HG03025 (cell line): Measurements from ENCODE around the gene PXMP2.

ENCODE experiments used
- ATAC-seq: cut with Tn5 transposase; IDR thresholded peaks from one replicate; pipeline ENCODE4 v1.9.1; 2021; ENCODE audit warnings: mild to moderate bottlenecking, moderate library complexity; ENCODE audit not compliant: unreplicated experiment, low FRiP score

Gene PXMP2

DNA sequence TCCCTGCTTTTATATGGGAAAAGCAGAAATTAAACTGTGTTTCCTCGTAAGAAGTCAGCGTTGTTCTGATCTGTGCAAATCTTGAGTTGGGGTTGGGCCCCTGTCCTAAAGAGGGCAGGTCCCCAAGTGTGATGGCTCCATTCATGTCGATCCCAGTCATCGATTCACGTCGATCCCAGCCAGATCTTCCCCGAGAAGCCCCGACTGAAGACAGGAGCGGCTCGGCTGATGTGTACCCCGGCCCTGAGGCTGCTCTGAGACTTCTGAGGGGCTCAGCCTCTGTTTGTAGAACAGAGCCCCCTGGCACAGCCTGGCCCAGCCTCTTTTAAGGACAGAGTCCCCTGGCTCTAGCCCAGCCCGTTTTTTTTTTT, 32.6 kb downstream of the PXMP2 start:
- no peak for ATAC-seq

- no peak for ATAC-seq
Observed at GRCh38 chr12:132720606-132721345, 33.4 kb downstream of the PXMP2 start.

DNA sequence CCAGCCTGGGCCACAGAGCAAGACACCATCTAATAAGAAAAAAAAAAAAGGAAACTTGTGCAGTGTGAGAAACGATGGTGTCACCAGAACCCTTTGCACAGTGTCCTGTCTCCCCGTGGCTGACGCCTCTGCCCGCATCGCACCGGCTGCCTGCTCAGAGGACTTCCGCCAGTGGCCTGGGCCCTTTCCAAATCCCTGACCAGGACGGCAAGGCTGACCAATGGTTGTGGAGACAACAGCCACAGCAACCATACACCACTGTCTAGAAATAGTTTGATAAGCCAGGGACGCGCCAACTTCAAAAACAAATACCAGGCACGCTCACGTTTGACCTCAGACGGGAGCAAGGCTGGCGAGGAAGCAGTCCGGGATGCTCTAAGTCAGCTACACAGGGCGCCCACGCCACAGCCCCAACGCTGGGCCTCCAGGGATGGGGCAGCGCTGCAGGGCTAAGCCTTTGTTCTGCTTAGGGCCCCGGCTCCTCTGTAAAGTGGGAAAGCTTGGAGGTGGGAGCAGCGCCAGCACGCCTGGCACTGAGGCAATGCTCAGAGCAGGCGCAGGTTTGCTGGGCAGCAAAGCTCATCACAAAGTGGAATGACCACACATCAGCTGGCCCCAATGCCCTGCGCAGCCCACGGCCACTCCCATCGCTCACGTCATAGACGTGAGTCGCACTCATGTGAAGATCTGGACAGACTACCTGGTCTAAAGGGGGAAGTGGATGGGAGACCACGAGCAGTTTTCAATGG, 35.8 kb downstream of the PXMP2 start:
- no peak for ATAC-seq

GRCh38 chr12:132723764-132724140, 36.4 kb downstream of the PXMP2 start:
- no peak for ATAC-seq

DNA sequence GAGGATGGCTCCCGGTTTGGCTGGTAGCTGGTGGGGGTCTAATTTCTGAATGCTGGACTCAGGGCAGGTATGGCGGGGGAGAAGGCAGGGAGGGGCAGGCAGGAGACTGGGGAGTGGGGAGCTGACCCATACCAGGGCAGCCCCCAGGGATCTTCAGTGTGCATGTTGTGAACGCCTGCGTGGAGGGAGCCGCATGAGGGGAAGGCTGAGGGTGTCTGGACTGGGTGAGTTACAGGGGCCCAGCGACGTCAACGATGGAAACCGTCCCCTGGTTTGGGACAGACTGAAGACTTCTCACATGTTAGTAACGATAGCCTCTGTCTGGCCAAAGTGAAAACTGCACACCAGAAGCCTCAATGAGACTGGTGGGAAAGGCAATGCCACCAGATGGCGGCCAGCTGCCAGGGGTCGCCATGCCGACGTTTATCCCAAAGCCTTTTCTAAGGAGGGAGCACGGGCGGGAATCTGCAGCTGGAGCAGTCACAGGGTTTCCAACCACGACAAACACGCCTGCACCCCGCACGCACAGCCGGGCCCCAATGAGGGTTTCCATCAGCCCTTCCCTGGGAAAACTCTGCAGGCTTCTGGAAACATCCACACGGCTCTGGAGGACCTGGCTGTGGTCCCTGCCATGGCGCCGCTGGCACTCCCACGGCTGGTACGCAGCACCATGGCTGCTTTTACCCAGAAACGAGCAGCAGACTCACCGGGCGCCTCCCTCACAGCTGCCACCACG, 37.3 kb downstream of the PXMP2 start:
- ATAC-seq: no peak

DNA sequence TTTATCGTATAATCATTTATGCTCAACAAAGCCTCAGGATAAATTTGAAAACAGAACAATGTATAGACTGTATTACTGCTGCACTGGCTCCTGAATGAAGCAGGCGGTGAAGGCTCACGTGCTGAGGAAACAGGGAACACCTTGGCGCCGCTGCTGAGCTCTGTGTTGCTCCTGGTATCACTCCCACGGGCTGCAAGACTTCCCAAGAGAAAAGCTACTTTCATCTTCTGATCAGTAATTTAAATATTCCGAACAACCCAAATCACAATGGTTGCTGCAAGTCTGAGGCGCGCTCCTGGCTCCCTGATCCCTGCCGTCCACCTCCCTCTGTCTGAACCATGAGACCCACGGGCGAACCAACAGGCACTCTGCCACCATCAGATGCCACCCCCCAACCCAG, 39.0 kb downstream of the PXMP2 start:
- ATAC-seq: no peak

GRCh38 chr12:132727091-132727794, 39.9 kb downstream of the PXMP2 start:
- ATAC-seq: no peak

GRCh38 chr12:132728502-132728901, 41.1 kb downstream of the PXMP2 start:
- ATAC-seq: no peak

DNA sequence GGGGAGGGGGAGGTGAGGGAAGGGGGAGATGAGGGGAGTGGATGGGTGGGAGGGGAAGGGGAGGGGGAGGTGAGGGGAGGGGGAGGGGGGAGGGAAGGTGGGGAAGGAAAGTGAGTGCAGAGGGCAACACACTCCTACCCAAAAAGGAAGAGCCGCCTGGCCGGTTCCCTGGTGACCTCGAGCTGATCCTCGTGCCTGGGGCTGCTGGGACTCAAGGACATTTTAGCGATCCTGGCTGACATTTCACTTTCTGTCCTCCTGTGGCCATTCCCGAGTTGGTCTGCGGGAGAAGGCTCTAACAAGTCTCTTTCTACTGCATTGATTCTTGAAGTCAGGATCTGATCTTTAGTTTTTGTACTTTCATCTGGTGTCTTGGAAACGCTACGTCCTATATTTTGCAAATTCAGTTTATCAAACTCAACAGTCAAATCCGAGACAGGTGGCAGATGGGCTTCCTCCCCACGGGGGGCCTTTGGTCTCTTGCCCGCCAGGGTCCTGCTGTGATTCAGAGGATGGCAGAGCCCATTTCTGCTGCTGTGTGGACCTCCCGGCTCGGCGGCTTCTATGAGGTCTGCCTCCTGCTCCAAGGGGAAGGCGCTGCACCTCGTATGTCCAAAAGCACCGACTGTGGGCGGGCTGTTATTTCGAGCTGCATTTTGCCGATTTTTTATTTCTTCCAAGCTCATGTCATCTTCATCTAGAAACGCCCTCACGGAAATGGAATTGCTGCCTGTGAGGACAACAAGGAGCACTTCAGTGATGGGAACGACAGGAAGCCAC, 42.3 kb downstream of the PXMP2 start:
- ATAC-seq: no peak

DNA sequence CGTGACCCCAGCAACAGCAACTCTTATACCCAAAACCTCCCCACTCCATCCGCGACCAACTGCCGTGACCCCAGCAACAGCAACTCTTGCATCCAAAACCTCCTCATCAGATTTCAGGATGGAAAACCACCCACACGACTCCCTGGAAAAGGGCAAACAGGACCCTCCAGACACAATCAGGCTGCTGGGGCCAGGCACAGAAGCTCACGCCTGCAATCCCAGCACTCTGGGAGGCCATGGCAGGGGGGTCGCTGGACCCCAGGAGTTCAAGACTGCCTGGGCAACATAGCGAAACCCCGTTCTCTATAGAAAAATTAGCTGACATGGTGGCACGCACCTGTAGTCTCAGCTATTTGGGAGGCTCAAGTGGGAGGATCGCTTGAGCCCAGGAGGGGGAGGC, 43.0 kb downstream of the PXMP2 start:
- ATAC-seq: no peak

DNA sequence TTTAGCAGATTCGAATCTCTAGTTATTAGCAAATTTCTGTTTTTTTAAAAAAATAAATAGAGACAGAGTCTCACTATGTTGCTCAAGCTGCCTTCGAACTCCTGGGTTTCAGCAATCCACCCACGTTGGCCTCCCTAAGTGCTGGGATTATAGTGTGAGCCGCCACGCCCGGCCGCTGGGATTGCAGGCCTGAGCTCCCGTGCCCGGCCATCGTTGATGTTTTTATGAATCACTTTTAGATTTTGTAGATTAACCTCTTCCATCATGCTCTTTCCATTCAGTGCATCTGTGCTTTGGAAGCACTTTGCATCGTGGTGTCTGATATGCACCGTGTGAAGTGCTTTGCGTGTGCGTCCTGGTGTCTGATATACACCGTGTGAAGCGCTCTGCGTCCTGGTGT, 44.2 kb downstream of the PXMP2 start:
- no peak for ATAC-seq

DNA sequence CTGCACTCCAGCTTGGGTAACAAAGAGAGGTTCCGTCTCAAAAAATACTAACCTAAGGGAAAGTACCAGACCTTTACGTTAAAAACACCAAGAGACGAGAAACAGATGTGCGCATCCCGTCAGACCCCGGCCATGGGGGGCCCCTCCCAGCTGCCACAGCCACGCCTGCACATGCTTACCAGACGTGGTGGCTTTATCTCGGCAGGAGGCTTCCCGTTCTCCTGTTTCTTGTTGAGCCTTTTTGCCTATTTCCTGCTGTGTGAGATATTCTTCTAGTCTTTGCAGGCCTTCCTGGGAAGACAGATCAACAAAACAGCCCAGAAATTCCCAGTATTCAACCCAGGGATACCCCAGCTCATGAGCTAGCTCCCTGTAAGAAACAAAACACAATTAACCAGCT, 46.8 kb downstream of the PXMP2 start:
- ATAC-seq: no peak

DNA sequence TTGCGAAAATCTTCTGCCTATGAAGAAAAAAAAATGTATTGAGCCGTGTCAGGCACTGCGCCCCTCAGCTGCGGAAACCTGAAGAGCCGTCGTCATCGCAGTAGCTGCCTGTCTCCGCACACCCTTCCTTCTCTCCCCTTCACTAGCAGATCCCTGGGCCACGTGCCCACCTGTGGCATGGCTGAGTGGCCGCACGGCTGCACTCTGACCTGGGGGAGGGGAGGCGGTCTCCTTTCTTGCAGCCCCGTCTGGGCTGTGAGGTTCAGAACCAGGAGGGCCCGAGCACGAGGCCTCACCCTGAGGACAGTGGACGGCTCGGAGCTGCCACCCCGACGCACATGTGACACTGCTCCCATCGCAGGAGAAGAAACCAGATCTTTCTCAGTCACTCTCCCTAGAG, 48.1 kb downstream of the PXMP2 start:
- no peak for ATAC-seq

- ATAC-seq: no peak
Observed at GRCh38 chr12:132736378-132736777, 49.0 kb downstream of the PXMP2 start.

GRCh38 chr12:132736913-132737312, 49.5 kb downstream of the PXMP2 start:
- ATAC-seq: no peak

DNA sequence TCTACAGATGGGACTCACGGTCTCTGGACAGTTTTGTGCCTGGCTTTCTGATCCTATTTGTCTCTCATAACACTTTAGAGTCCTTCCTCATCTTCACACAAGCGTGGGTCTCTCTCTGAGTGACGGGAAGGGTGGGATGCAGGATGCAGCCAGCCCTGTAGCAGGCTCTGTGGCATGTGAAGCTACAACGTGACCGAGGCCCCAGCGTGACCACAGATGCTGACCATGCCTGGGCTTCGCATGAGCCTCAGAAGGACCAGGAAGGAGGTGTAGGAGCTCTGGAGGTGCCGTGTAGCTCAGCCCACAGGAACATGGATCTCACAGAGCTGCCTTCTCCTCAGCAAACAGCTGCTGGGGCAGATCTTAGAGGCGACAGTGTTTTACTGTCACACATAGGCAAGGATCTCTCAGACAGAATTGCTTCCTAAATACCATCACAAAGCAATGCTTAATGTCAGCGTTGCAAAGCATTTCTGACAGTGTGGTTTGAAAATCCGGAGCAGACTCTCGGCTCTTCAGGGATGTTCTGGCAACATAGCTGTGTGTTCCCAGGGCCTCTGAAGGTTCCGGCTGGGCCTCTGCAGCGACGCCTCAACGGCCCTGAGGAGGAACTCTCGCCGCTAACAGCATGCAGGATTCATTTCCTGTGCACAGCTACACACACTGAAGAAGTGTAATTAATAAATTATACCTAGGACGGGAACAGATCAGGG, 52.4 kb downstream of the PXMP2 start:
- ATAC-seq: no peak

GRCh38 chr12:132740313-132740646, 52.9 kb downstream of the PXMP2 start:
- no peak for ATAC-seq

DNA sequence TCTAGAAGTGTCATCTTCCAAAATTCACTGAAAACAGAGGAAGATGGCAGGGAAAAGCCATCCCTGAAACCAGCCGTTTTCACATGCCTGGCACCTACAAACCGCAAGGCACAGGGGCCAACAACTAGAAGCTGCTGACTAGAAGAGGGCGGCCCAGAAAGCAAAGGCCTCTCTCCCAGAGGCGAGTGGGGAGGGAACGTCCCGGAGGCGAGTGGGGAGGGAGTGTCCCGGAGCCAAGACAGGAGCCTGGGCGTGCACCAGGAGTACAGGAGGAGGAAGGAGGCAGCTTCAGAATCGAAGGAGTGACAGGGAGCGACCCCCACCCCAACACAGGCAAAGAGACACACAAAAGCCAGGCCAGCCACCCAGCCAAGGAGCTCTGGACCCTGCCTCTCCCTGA, 53.3 kb downstream of the PXMP2 start:
- ATAC-seq: no peak

GRCh38 chr12:132741620-132742019, 54.2 kb downstream of the PXMP2 start:
- ATAC-seq: no peak

DNA sequence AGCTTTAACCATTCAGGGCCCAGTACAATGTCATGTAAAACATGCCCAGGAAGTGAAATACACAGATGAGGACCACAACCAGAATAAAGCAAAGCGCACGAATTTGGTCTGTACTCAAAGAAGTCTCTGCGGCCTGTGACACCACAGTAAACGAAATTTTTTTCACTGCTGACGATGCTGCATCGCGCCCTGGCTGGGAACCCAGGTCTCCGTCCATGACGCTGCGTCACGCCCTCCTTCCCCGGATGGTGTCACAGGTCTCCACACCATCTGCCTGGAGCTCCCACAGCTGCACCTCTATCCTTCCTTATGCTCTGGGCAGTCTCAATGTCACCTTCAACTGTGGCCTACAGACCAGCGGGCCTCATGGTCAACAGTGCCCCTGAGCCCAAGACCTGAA, 56.4 kb downstream of the PXMP2 start:
- no peak for ATAC-seq
